Measurements from ENCODE around the gene RAB8B. TPM values are rescaled to one million over a fixed set of nuclear protein-coding genes. Genes with fewer than 3 reads are reported as not detected.
"Not testable (repeated sequence)": the region's sequence is repeated elsewhere in the genome, so short reads cannot be mapped to it uniquely, and the experiment has no call there.

RAB8B gene
- total RNA-seq, 1 experiment from 2014 or later, result 18.2 TPM

GRCh38 chr15:63236272-63236671 is 46.9 kb downstream of the RAB8B start:
- H3K4me1 Mint-ChIP-seq (ENCODE audit: low read depth, unreplicated experiment), result peaks cover 8% of the 10 kb centered on the region
- Histone ChIP-seq H3K36me3 (ENCODE audit: control insufficient read depth, insufficient read depth, low read length) (no peaks in the 10 kb centered on the region), H3K27me3 (replicated peaks; ENCODE audit: control insufficient read depth, insufficient read depth, low read length) (no peaks in the 10 kb centered on the region), H3K4me3 (ENCODE audit: low read depth, low read length) (no peak overlapping the region), H3K9me3 (no peaks in the 10 kb centered on the region), H3K4me1 (peaks cover 11% of the 10 kb centered on the region)
- no peak for DNase-seq
- ChIA-PET POLR2A (no interaction called here), CTCF (no interaction called here)
- no peak overlapping the region for H3K27ac Mint-ChIP-seq (ENCODE audit: unreplicated experiment)
- intact Hi-C loops (cut with micrococcal nuclease; ENCODE audit: unreplicated experiment), result no loop called here
- BruUV-seq (replicated peaks), result no TSS peak
- H3K36me3 Mint-ChIP-seq (ENCODE audit: insufficient read depth, unreplicated experiment), result no peaks in the 10 kb centered on the region
- H3K27me3 Mint-ChIP-seq (ENCODE audit: insufficient read depth, unreplicated experiment), result no peaks in the 10 kb centered on the region
- H3K4me3 Mint-ChIP-seq (ENCODE audit: unreplicated experiment), result no peak overlapping the region
- H3K9me3 Mint-ChIP-seq (ENCODE audit: unreplicated experiment), result no peaks in the 10 kb centered on the region
- no peak for TF ChIP-seq CTCF (IDR thresholded peaks at IDR 0.05; ENCODE audit: insufficient read depth in 1 of 2, low read depth in 1 of 2, low read length in 1 of 2, severe bottlenecking in 1 of 2, unreplicated experiment in 1 of 2)

DNA sequence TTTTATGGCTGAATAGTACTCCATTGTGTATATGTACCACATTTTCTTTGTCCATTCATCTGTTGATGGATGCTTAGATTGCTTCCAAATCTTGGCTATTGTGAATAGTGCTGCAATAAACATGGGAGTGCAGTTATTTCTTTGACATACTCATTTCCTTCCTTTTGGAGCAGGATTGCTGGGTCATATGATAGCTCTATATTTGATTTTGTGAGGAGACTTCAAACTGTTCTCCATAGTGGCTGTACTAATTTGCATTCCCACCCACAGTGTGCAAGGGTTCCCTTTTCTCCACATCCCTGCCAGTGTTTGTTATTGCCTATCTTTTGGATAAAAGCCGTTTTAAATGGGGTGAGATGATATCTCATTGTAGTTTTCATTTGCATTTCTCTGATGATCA is 47.7 kb downstream of the RAB8B start:
- H3K9me3 ChIP-seq; intact Hi-C loops (cut with micrococcal nuclease; ENCODE audit: unreplicated experiment); CTCF ChIA-PET; H3K36me3 Mint-ChIP-seq (ENCODE audit: insufficient read depth, unreplicated experiment); DNase-seq; H3K4me3 Mint-ChIP-seq (ENCODE audit: unreplicated experiment); BruUV-seq (replicated peaks); H3K27me3 Mint-ChIP-seq (ENCODE audit: insufficient read depth, unreplicated experiment); H3K27me3 ChIP-seq (replicated peaks; ENCODE audit: control insufficient read depth, insufficient read depth, low read length); H3K27ac Mint-ChIP-seq (ENCODE audit: unreplicated experiment); H3K4me3 ChIP-seq (ENCODE audit: low read depth, low read length); H3K9me3 Mint-ChIP-seq (ENCODE audit: unreplicated experiment); POLR2A ChIA-PET; H3K36me3 ChIP-seq (ENCODE audit: control insufficient read depth, insufficient read depth, low read length); H3K4me1 Mint-ChIP-seq (ENCODE audit: low read depth, unreplicated experiment): not testable (repeated sequence)
- peaks cover 11% of the 10 kb centered on the region for H3K4me1 ChIP-seq

DNA sequence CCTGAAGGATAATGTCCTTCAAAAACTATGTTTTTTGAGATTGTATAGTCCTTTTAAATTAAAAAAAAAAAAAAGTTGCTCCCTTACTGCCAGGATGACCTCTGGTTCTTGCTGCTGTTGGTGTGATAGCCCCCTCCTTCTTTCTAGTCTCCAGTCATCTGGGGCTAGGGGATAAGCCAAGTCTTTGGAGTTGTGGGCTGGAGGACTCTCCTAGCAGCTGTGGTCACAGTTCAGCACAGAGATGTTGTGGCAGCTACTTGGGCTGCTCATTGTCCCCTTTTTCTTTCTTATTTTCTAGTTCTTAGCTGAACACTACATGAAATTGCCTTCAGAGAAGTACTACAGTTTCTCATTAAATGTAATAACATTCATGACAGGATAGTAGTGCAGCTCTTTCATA is 48.8 kb downstream of the RAB8B start:
- H3K4me1 ChIP-seq, result peaks cover 11% of the 10 kb centered on the region
- H3K36me3 Mint-ChIP-seq (ENCODE audit: insufficient read depth, unreplicated experiment), result no peaks in the 10 kb centered on the region
- ChIA-PET CTCF (no interaction called here), POLR2A (interaction anchor here (0.6 kb wide), 1 partner anchor 40 kb away, joined by 3 read pairs; no protein-coding TSS in a partner anchor)
- H3K27ac Mint-ChIP-seq (ENCODE audit: unreplicated experiment), result no peak overlapping the region
- TF ChIP-seq CTCF (IDR thresholded peaks at IDR 0.05; ENCODE audit: insufficient read depth in 1 of 2, low read depth in 1 of 2, low read length in 1 of 2, severe bottlenecking in 1 of 2, unreplicated experiment in 1 of 2), result no peak
- H3K4me3 Mint-ChIP-seq (ENCODE audit: unreplicated experiment), result no peak overlapping the region
- H3K27me3 Mint-ChIP-seq (ENCODE audit: insufficient read depth, unreplicated experiment), result no peaks in the 10 kb centered on the region
- H3K9me3 Mint-ChIP-seq (ENCODE audit: unreplicated experiment), result no peaks in the 10 kb centered on the region
- peaks cover 8% of the 10 kb centered on the region; the same call in 1 of the 2 replicates for H3K9me3 ChIP-seq
- DNase-seq, result no peak
- intact Hi-C loops (cut with micrococcal nuclease; ENCODE audit: unreplicated experiment), result no loop called here
- BruUV-seq (replicated peaks), result no TSS peak
- H3K36me3 ChIP-seq (ENCODE audit: control insufficient read depth, insufficient read depth, low read length), result no peaks in the 10 kb centered on the region
- H3K4me3 ChIP-seq (ENCODE audit: low read depth, low read length), result no peak overlapping the region
- H3K27me3 ChIP-seq (replicated peaks; ENCODE audit: control insufficient read depth, insufficient read depth, low read length), result no peaks in the 10 kb centered on the region
- peaks cover 8% of the 10 kb centered on the region for H3K4me1 Mint-ChIP-seq (ENCODE audit: low read depth, unreplicated experiment)

DNA sequence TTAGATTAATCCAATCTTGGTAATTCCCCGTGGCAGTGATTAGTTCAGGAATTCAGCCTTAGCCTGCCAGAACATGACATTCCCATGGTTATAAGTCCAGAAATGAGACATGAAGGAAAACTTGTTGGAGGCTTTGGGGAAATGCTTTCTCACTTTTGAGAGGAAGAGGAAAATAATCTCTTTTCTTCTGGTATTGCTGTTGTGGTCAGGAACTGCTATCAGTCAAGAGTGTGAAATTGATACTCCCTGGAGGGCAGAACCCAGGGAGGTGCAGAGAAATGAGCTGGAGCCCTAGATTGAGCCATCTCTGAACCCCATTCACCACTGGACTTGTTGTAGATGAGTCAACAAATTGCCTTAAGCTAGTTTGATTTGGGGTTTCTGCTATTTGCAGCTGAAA is 49.4 kb downstream of the RAB8B start:
- Histone ChIP-seq H3K4me1 (peaks cover 5% of the 10 kb centered on the region), H3K36me3 (ENCODE audit: control insufficient read depth, insufficient read depth, low read length) (no peaks in the 10 kb centered on the region), H3K4me3 (ENCODE audit: low read depth, low read length) (no peak overlapping the region), H3K9me3 (peaks cover 8% of the 10 kb centered on the region; the same call in 1 of the 2 replicates), H3K27me3 (replicated peaks; ENCODE audit: control insufficient read depth, insufficient read depth, low read length) (no peaks in the 10 kb centered on the region)
- H3K4me3 Mint-ChIP-seq (ENCODE audit: unreplicated experiment), result no peak overlapping the region
- no TSS peak for BruUV-seq (replicated peaks)
- ChIA-PET CTCF (no interaction called here), POLR2A (no interaction called here)
- H3K27me3 Mint-ChIP-seq (ENCODE audit: insufficient read depth, unreplicated experiment), result no peaks in the 10 kb centered on the region
- TF ChIP-seq CTCF (IDR thresholded peaks at IDR 0.05; ENCODE audit: insufficient read depth in 1 of 2, low read depth in 1 of 2, low read length in 1 of 2, severe bottlenecking in 1 of 2, unreplicated experiment in 1 of 2), result no peak
- peaks cover 8% of the 10 kb centered on the region for H3K4me1 Mint-ChIP-seq (ENCODE audit: low read depth, unreplicated experiment)
- intact Hi-C loops (cut with micrococcal nuclease; ENCODE audit: unreplicated experiment), result no loop called here
- no peak overlapping the region for H3K27ac Mint-ChIP-seq (ENCODE audit: unreplicated experiment)
- no peak for DNase-seq
- no peaks in the 10 kb centered on the region for H3K36me3 Mint-ChIP-seq (ENCODE audit: insufficient read depth, unreplicated experiment)
- no peaks in the 10 kb centered on the region for H3K9me3 Mint-ChIP-seq (ENCODE audit: unreplicated experiment)
